Stimulated activated CD4-positive, alpha-beta T cell treated with anti-CD3 and anti-CD28 coated beads, Interleukin-12 subunit alpha, Interleukin-12 subunit beta, amount 100 ng/mL, for 24 hours (primary cell): Measurements from ENCODE around the gene ACTR6.
"Not testable (repeated sequence)": the region's sequence is repeated elsewhere in the genome, so short reads cannot be mapped to it uniquely, and the experiment has no call there.

ENCODE experiments used
- DNase-seq, 2 experiments: peaks; one replicate each; pipeline ENCODE4 v3.0.0-alpha.2; 2020; ENCODE audit warnings: low read depth in 2 of 2

Gene ACTR6

DNA sequence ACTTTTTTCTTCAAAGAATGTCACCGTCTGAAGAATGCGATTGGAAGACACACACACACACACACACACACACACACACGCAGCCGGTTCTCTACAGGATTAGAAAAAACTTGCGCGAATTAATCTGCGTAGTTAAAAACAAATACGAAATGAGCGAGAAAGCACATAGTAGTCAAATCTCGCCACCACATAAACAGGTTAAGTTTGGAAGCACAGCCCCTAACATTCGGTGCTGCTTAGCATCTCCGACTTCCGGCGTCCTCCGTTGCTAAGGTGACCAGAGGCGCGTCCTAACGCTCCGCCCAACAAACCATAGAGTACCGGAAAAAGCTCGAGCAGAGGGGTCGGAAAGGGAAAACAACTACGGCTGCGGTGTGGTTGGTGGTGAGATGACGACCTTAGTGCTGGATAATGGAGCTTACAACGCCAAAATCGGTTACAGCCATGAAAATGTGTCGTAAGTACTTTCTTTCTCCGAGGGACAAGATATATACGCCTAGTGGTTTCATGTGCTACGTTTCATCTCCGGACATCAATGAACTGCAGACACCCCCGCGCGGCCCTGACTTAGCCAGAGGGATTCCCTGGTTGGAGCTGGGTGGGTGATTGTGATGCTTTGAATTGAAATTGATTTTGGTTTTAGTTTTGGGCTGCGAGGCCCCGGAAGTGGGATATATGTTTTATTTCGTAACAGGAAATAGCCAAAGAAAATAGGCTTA lies at the start of gene ACTR6:
Gene ACTR6, plus strand, starts transcription at position 353 of the 719 bp plus-strand sequence. Its CDS starts 37 bp downstream, at position 390.
- DNase-seq: peak; percentile 91 to 92

DNA sequence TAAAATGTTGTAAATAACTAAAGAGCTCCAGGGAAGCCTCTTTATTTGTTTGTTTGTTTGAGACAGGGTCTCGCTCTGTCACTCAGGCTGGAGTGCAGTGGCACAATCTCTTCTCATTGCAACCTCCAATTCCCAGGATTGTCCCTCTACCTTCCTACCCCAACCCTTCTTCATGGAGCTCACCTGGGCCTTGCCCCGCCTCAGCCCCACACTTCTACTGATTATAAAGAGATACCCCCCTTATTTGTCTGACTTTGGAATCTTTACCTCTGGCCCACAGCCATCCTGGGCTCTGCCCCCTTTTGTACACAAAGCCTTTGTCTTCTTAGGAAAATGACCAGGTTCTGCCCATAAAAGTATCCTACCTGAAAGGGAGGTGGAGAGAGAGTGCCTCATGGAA lies 48.8 kb upstream of the ACTR6 start:
- DNase-seq: no peak

GRCh38 chr12:100153131-100153530 lies 47.5 kb upstream of the ACTR6 start:
- DNase-seq: no peak

DNA sequence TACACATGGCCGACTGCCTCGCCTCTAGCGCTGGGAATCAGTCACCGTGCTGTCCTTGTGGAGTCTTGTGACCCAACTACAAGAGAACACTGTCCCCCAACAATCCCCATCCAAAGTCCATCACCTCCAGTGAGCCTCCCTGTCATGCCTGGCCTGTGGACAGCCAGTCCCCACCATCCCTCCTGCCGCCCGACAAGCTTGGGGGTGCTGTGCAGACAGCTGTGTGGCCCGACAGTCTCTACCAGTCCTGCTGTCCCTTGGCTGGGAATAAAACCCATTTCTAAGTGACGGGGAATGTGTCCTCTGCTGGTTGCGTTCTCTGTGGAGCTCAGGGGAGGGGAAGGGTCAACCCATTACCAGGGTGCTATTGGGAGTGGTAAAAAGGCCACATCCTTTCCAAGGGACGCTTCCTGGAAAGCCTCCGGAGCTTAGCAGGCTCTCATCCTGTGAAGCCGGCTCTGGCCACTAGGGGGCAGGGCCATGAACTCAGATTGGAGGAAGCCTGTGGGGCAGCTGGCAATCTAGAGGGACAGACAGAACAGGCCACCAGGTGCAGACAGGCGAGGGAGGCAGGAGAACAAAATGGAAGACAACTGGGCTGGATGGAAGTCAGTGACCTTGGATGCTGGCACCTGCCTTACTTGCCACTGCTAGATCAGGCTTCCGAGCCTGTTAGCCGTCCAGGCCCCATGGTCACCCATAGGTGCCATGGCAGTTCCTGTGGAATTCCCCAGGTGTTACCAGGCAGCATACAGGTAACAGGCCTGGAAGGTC lies 46.0 kb upstream of the ACTR6 start:
- peak; percentile 43 to 69 for DNase-seq

GRCh38 chr12:100156731-100157426 lies 43.7 kb upstream of the ACTR6 start:
- DNase-seq: no peak

- DNase-seq: no peak
Measured at GRCh38 chr12:100157427-100157821, 43.2 kb upstream of the ACTR6 start.

GRCh38 chr12:100158535-100158934 lies 42.1 kb upstream of the ACTR6 start:
- DNase-seq: no peak

- no peak for DNase-seq
Measured at GRCh38 chr12:100159391-100160104, 41.1 kb upstream of the ACTR6 start.

DNA sequence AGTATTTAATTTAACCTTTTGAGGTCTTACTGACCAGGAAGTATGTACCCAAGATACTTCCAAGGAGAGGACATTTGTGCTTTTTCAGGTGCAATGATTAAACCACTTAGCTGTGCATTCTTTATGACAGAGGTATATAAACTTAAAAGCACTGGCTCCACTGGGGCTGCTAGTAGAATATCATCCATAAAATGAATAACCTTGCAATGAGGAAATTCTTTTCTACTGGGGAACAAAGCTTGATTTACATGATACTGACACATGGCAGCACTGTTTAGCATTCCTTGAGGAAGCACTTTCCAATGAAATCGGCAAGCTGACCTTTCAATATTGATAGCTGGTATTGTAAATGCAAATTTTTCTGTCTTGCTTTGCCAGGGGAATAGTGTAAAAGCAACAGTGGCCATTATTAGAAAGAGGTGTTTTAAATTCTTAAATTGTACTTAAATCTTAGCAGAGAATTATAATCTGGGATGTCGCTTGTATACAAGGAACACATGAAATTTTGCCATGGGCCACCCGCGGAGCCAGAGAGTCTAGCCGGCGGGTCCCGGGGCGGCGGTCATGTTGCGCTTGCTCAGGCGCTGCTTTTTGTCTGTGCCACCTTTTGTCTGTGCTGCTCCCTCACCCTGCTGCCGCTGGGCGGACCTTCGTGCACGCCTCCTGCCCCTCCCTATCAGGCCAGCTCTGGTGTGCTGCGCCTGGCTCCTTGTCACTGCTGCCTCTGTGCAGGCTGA lies 37.0 kb upstream of the ACTR6 start:
- peak; percentile 49 to 55 for DNase-seq

DNA sequence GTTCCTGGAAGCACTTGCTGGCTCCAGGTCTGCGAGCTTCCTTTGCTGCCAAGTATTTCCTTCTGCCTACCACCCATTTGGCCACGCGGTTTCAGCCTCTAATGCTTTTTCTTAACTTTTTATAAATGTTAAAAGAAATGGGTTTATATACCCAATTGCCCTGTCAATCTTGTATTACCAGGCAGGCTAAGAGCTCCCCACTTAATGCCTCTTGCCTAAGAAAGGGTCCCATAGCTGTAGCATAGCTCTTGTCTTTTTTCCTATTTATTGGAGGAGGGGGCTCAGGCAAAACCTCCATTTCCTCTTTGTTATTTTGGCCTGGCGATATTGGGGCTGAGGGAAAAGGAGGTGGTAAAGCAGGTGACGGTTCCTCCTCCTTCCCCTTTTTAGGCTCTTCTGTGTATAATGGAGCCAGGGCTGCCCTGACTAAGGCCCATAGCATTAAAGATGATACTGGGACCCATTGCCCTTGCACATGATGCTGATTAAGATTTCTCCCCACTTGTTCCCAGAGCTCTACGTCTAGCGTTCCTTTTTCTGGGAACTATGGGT lies 36.4 kb upstream of the ACTR6 start:
- no peak for DNase-seq

GRCh38 chr12:100165356-100165755 lies 35.3 kb upstream of the ACTR6 start:
- DNase-seq: no peak

GRCh38 chr12:100166232-100166631 lies 34.4 kb upstream of the ACTR6 start:
- no peak for DNase-seq

- DNase-seq: no peak
Measured at GRCh38 chr12:100168562-100168961, 32.1 kb upstream of the ACTR6 start.

GRCh38 chr12:100169345-100169744 lies 31.3 kb upstream of the ACTR6 start:
- DNase-seq: no peak

DNA sequence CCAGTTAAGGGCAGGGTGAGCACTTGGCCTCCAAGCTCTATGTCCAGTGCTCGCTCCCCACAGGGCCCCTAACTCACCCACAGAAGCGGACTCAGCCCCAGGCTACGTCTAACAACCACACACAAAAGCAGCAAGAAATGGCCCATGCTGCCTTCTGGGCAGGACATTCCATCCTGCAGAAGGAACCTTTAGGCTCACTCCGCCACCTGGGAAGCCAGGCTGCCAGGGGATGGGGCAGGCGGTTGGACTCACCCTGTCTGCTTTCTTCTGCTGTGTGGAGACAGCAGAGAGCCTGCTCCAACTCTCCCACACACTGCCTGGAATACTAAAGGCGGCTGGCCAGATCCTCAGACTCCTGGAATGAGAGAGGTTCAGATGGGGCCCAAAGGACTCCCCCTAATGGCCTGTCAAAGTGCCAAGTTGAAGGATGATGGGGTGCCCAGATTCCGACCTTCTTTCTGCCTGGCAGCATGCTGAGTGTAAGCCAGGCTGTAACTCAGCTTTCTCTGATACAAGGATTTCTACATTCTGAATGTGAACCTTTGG lies 30.2 kb upstream of the ACTR6 start:
- no peak for DNase-seq

- DNase-seq: no peak
Measured at GRCh38 chr12:100171248-100171647, 29.4 kb upstream of the ACTR6 start.

DNA sequence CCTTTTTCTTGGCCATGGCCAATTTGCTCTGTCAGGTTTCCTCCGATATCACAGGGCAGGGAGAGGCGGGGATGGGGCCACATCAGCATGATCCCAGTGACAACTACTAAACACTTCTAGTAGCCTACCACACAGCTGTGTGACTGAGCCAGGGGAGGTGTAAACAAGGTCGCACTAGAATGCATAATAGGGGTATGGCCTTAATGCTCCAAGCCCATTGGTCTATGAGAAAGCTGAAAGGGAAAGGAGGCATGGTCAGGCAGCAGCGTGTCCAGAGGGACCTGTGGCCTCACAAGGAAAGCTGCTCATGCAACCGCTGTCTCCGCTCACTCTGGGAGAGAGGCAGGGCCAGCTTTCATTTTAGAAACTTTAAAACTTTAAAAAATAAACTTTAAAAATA lies 27.5 kb upstream of the ACTR6 start:
- no peak for DNase-seq

GRCh38 chr12:100174495-100174894 lies 26.1 kb upstream of the ACTR6 start:
- DNase-seq: no peak

DNA sequence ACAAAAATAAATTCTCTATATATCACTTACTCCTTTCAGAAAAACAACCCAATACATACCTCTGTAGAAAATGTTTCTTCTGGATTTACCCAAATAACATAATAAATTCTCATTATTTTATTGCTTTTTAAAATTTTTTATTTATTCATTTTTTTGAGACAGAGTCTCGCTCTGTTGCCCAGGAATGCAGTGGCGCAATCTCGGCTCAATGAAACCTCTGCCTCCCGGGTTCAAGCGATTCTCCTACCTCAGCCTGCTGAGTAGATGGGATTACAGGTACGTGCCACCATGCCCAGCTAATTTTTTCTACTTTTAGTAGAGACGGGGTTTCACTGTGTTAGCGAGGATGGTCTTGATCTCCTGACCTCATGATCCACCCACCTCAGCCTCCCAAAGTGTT lies 24.1 kb upstream of the ACTR6 start:
- DNase-seq: not testable (repeated sequence)

DNA sequence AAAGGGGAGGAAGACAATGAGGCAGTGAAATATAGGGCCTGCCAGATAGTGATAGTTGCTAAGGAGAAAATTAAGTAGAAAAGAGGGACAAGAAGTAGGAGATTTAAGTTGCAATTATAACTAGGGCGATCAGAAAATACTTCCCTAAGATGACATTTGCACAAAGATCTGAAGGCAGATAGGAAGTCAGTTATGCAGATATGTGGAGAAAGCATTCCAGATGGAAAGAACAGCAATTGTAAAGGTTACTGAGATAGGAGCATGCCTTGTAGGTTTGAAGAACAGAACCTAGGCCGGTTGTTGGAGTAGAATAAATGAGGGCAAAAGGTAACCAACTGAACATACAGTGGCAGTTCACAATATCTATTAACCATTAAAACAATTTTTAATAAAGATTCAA lies 21.4 kb upstream of the ACTR6 start:
- DNase-seq: no peak
